H9 (cell line): ENCODE measurements around the gene CCDC148. TPM values are rescaled to one million over a fixed set of nuclear protein-coding genes. Genes with fewer than 3 reads are reported as not detected.
"Not testable (repeated sequence)": the region's sequence is repeated elsewhere in the genome, so short reads cannot be mapped to it uniquely, and the experiment has no call there.

Source experiments
- DNase-seq: peaks from one replicate; pipeline ENCODE4 v3.0.0-alpha.2; 2017
- H2AFZ ChIP-seq: one replicate; pipeline ENCODE4 v1.6.1; 2013; ENCODE audit warnings: mild to moderate bottlenecking, low read length, control low read depth, moderate library complexity
- H2AK5ac ChIP-seq: 2 replicates; pipeline ENCODE4 v1.6.1; 2013; ENCODE audit warnings: low read length, control low read depth, mixed read lengths; ENCODE audit not compliant: insufficient read length
- H2BK120ac ChIP-seq: one replicate; pipeline ENCODE4 v1.6.1; 2013; ENCODE audit warnings: low read depth, mild to moderate bottlenecking, low read length, control low read depth, inconsistent platforms; ENCODE audit not compliant: poor library complexity, severe bottlenecking
- H2BK12ac ChIP-seq: 2 replicates; pipeline ENCODE4 v1.6.1; 2013; ENCODE audit warnings: low read length, control low read depth, mixed read lengths, low read depth; ENCODE audit not compliant: insufficient read length
- H2BK15ac ChIP-seq: 2 replicates; pipeline ENCODE4 v1.6.1; 2013; ENCODE audit warnings: low read depth, low read length, control low read depth
- H2BK20ac ChIP-seq: one replicate; pipeline ENCODE4 v1.6.1; 2013; ENCODE audit warnings: low read depth, mild to moderate bottlenecking, low read length, control low read depth, inconsistent platforms; ENCODE audit not compliant: poor library complexity, severe bottlenecking
- H2BK5ac ChIP-seq: 2 replicates; pipeline ENCODE4 v1.6.1; 2013; ENCODE audit warnings: low read length, control low read depth, mixed read lengths; ENCODE audit not compliant: insufficient read length
- H3K14ac ChIP-seq: 2 replicates; pipeline ENCODE4 v1.6.1; 2013; ENCODE audit warnings: low read length, control low read depth; ENCODE audit not compliant: insufficient read depth
- H3K18ac ChIP-seq: 2 replicates; pipeline ENCODE4 v1.6.1; 2013; ENCODE audit warnings: low read depth, mild to moderate bottlenecking, mixed read lengths, low read length, control low read depth; ENCODE audit not compliant: insufficient read length
- H3K23ac ChIP-seq: 2 replicates; pipeline ENCODE4 v1.6.1; 2013; ENCODE audit warnings: low read length, control low read depth, mixed read lengths, low read depth; ENCODE audit not compliant: insufficient read length
- H3K23me2 ChIP-seq: 2 replicates; pipeline ENCODE4 v1.6.1; 2013; ENCODE audit warnings: low read depth, mild to moderate bottlenecking, mixed read lengths, low read length, control low read depth; ENCODE audit not compliant: insufficient read length, poor library complexity, severe bottlenecking
- H3K27ac ChIP-seq: 2 replicates; pipeline ENCODE4 v1.5.1; 2013; ENCODE audit warnings: low read length, control low read depth, mixed read lengths, low read depth; ENCODE audit not compliant: insufficient read length
- H3K27me3 ChIP-seq: 2 replicates; pipeline ENCODE4 v1.6.1; 2013; ENCODE audit warnings: low read length, control low read depth, inconsistent platforms; ENCODE audit not compliant: insufficient read depth
- H3K4ac ChIP-seq: 2 replicates; pipeline ENCODE4 v1.6.1; 2013; ENCODE audit warnings: low read depth, mild to moderate bottlenecking, control low read depth, inconsistent platforms, low read length, moderate library complexity
- H3K4me1 ChIP-seq: 2 replicates; pipeline ENCODE4 v1.6.1; 2013; ENCODE audit warnings: low read length, control low read depth, inconsistent platforms; ENCODE audit not compliant: insufficient read depth
- H3K4me2 ChIP-seq: 2 replicates; pipeline ENCODE4 v1.6.1; 2013; ENCODE audit warnings: low read length, control low read depth, mixed read lengths; ENCODE audit not compliant: insufficient read length, insufficient read depth
- H3K56ac ChIP-seq: 2 replicates; pipeline ENCODE4 v1.6.1; 2013; ENCODE audit warnings: low read depth, mild to moderate bottlenecking, mixed read lengths, low read length, control low read depth; ENCODE audit not compliant: insufficient read length
- H3K79me1 ChIP-seq: 2 replicates; pipeline ENCODE4 v1.6.1; 2013; ENCODE audit warnings: low read depth, mild to moderate bottlenecking, moderate library complexity, low read length, control low read depth, inconsistent platforms; ENCODE audit not compliant: insufficient read depth, poor library complexity, severe bottlenecking
- H3K79me2 ChIP-seq: 2 replicates; pipeline ENCODE4 v1.6.1; 2013; ENCODE audit warnings: low read length, control low read depth, inconsistent platforms; ENCODE audit not compliant: insufficient read depth
- H3K9ac ChIP-seq: 2 replicates; pipeline ENCODE4 v1.6.1; 2013; ENCODE audit warnings: low read length, control low read depth, mixed read lengths; ENCODE audit not compliant: insufficient read length; ENCODE audit errors: extremely low read depth
- H3K9me3 ChIP-seq: one replicate; pipeline ENCODE4 v1.6.1; 2013; ENCODE audit warnings: low read depth, low read length, inconsistent platforms; ENCODE audit not compliant: control insufficient read depth
- H3T11ph ChIP-seq: one replicate; pipeline ENCODE4 v1.6.1; 2013; ENCODE audit warnings: mild to moderate bottlenecking, low read length, control low read depth, inconsistent platforms
- H4K20me1 ChIP-seq: one replicate; pipeline ENCODE4 v1.6.1; 2013; ENCODE audit not compliant: control insufficient read depth, insufficient read length, insufficient read depth
- H4K5ac ChIP-seq: 2 replicates; pipeline ENCODE4 v1.6.1; 2013; ENCODE audit warnings: low read depth, mild to moderate bottlenecking, mixed read lengths, low read length, control low read depth; ENCODE audit not compliant: insufficient read length
- H4K8ac ChIP-seq: replicated peaks from 2 replicates; pipeline ENCODE4 v1.6.1; 2013; ENCODE audit warnings: low read length, control low read depth, mixed read lengths, low read depth; ENCODE audit not compliant: insufficient read length
- H4K91ac ChIP-seq: 2 replicates; pipeline ENCODE4 v1.6.1; 2013; ENCODE audit warnings: low read depth, mild to moderate bottlenecking, moderate library complexity, mixed read lengths, low read length, control low read depth; ENCODE audit not compliant: insufficient read length
- H3K27ac Mint-ChIP-seq, 3 experiments: 2 replicates in 2 of 3; 3 replicates in 1 of 3; pipeline ENCODE4 v1.8.0; 2020 to 2021; ENCODE audit warnings: mixed read lengths in 3 of 3, mild to moderate bottlenecking in 1 of 3, moderate library complexity in 1 of 3
- H3K27me3 Mint-ChIP-seq: 2 replicates; pipeline ENCODE4 v1.8.0; 2021; ENCODE audit warnings: low read depth, mild to moderate bottlenecking, moderate library complexity, mixed read lengths
- H3K36me3 Mint-ChIP-seq, 3 experiments: 2 replicates in 2 of 3; 3 replicates in 1 of 3; pipeline ENCODE4 v1.8.0; 2020 to 2021; ENCODE audit warnings: low read depth in 3 of 3, mixed read lengths in 3 of 3; ENCODE audit not compliant: insufficient read depth in 1 of 3
- H3K4me1 Mint-ChIP-seq, 2 experiments: 2 replicates each; pipeline ENCODE4 v1.8.0; 2020; ENCODE audit warnings: mixed read lengths in 2 of 2
- H3K4me3 Mint-ChIP-seq, 2 experiments: 2 replicates in 1 of 2; 3 replicates in 1 of 2; pipeline ENCODE4 v1.8.0; 2020 to 2021; ENCODE audit warnings: mild to moderate bottlenecking in 2 of 2, mixed read lengths in 2 of 2, moderate library complexity in 1 of 2
- H3K9me3 Mint-ChIP-seq, 2 experiments: 2 replicates in 1 of 2; 3 replicates in 1 of 2; pipeline ENCODE4 v1.8.0; 2020; ENCODE audit warnings: mild to moderate bottlenecking in 2 of 2, mixed read lengths in 2 of 2, moderate library complexity in 1 of 2
- WGBS: extraction: QIAGEN DNeasy Blood & Tissue Kit; methylation state at CpG from one replicate; pipeline ENCODE4 v1.1.7; 2013; ENCODE audit warnings: missing lambda C conversion rate, low lambda C conversion rate, mixed read lengths; ENCODE audit not compliant: insufficient read length; ENCODE audit errors: extremely low coverage; 5-methylcytosine and 5-hydroxymethylcytosine counted together
- total RNA-seq: library from RNA; stranded (reverse); gene quantifications from 2 replicates; pipeline ENCODE4 v1.2.1, GENCODE V29; 2021

Gene CCDC148
- total RNA-seq, 1 experiment from 2014 or later = 1.5 TPM

- not testable (repeated sequence) for H2BK15ac ChIP-seq, H3T11ph ChIP-seq, H2BK120ac ChIP-seq, H2BK12ac ChIP-seq, H2BK5ac ChIP-seq, H3K4ac ChIP-seq, H3K9me3 ChIP-seq, H2AFZ ChIP-seq, H3K27ac Mint-ChIP-seq, H4K20me1 ChIP-seq, H3K4me1 ChIP-seq, H3K4me2 ChIP-seq, H4K91ac ChIP-seq, H3K79me1 ChIP-seq, H3K27ac ChIP-seq, H3K23ac ChIP-seq, H4K5ac ChIP-seq, H3K4me3 Mint-ChIP-seq, H3K27me3 Mint-ChIP-seq, H2AK5ac ChIP-seq, H4K8ac ChIP-seq, H3K18ac ChIP-seq, H2BK20ac ChIP-seq, H3K14ac ChIP-seq, H3K79me2 ChIP-seq, H3K56ac ChIP-seq, H3K23me2 ChIP-seq, H3K9ac ChIP-seq, H3K4me1 Mint-ChIP-seq, H3K27me3 ChIP-seq, DNase-seq
- WGBS = no CpG with 5 or more reads among the region's 13 CpGs
- peaks cover 21 to 22% of the 10 kb centered on the region in 2 experiments for H3K9me3 Mint-ChIP-seq
- peaks cover 5 to 15% (median 9%) of the 10 kb centered on the region in 3 experiments; a peak in 5 of 7 replicates for H3K36me3 Mint-ChIP-seq
Observed at GRCh38 chr2:158433716-158434115, 22.8 kb downstream of the CCDC148 start.
